ENCODE results near the gene DHRS3. TPM values are rescaled to one million over a fixed set of nuclear protein-coding genes. Genes with fewer than 3 reads are reported as not detected.
A peak's percentile ranks its signal among the peaks of the same experiment; 100 is the strongest.

The DHRS3 gene
- polyA plus RNA-seq, 10 donors = 11.8 to 25.6 (median 17.0) TPM

DNA sequence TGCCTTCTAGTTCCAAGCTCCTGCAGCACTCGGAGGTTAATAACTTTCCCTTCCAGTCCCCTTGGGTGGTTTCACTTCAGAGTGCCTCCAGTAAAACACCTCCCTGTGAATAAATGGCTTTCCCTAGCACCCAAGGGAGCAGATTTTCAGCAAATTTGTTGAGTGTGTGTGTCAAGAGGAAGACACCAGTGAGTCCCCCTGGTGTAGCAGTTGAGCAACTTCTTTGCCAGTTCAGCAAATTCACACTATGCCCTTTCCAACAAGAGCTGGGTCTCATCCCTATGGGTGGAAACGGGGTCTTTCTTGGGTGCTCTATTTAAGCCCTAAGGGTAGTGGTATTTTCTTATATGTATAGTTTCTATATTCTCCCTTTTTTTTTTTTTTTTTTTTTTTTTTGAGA, 25.1 kb upstream of the DHRS3 start:
- no peak for DNase-seq

DNA sequence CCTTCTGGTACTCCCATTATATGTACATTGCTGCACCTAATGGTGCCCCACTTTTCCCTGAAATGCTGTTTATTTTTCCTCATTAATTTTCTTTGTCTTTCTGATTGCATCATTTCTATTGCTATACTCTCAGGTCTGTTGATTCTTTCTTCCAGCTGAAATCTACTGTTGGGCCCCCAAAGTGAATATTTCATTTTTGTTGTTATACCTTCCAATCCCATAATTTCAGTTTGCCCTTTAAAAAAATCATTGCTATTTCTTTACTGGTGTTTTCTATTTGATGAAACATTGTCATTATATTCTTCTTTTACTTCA, 22.9 kb upstream of the DHRS3 start:
- no peak for DNase-seq

- no peak for DNase-seq
Measured at GRCh38 chr1:12640237-12640957, 22.4 kb upstream of the DHRS3 start.

- DNase-seq = no peak
Measured at GRCh38 chr1:12637693-12638092, 19.7 kb upstream of the DHRS3 start.

GRCh38 chr1:12636098-12636950, 18.3 kb upstream of the DHRS3 start:
- peak in 1 of 3 donors; percentile 70 for DNase-seq

DNA sequence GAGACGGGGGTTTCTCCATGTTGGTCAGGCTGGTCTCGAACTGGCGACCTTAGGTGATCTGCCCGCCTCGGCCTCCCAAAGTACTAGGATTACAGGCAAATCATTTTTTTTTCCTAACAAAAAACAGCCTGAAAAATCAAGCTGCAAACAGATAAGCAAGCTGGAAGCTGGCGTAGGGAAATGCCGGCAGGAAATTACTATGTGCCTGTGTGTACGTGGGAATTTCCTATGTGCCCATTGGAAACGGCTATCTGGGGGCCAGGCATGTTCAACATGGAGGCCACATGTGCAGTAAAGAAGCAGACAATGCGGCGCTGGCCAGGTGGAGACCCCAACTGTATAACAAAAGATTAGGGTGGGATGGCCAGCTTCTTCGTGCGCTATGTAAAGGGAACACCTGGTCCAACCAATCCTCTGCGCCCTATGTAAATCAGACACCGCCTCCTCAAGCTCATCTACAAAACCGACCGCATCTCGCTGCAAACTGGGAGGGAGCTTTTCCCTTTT, 16.7 kb upstream of the DHRS3 start:
- DNase-seq = no peak

DNA sequence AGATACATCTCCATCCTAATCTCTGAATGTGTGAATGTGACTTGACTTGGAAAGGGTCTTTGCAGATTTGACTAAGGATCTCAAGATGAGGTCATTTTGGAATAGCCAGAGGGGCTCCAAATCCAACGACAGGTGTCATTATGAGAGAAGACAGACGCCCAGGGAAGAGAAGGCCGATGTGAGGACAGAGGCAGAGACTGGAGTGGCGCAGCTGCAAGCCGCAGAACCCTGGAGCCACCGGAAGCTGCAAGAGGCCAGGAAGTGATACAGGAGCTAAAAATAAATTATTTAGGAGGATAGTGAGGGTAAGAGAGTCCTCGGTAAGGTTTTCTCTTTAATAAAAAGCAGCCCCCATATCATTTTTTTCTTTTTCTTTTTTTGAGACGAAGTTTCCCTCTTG, 16.1 kb upstream of the DHRS3 start:
- no peak for DNase-seq

DNA sequence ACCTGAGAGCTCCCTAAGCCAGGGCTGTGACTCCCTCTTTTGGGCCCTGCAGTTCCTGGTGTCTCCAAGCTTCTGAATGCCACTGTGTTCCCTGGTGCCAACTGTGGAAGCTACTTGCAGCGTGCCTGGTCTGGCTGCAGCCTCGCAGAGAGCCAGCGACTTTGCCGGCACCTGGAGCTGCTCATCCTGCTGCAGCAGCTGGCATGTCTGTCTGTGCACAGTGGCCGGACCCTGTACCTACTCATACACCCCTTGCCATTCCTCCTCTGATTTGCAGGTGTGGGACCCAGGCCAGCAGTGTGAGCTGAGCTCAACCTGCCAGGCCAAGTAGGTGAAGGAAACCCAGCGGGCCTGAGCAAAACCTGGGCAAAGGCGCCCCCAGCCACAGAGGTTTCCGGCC, 13.6 kb upstream of the DHRS3 start:
- DNase-seq = no peak

GRCh38 chr1:12630946-12631530, 13.0 kb upstream of the DHRS3 start:
- DNase-seq = no peak

- no peak for DNase-seq
Measured at GRCh38 chr1:12629985-12630760, 12.2 kb upstream of the DHRS3 start.

DNA sequence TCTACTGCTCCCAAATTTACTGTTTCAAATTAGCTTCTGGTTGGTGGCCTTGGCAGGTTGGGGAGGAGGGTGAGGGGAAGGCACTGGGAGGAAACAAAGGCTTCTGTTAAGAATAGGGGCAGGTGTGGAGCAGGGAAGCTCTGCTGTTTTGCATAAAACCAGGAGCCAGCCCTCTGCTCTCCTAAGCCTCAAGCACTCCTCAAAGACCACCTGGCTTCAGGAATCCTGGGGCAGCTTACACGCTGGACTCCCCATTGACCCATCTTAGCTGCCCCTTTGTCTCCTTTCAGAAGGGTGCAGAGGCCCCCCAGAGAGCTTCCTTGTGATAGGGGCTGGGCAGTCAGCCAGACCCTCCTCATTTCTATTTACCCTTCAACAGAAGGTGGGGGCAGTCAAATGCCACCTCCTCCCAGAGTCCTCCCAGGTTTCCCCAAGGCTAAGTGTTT, 11.5 kb upstream of the DHRS3 start:
- no peak for DNase-seq

DNA sequence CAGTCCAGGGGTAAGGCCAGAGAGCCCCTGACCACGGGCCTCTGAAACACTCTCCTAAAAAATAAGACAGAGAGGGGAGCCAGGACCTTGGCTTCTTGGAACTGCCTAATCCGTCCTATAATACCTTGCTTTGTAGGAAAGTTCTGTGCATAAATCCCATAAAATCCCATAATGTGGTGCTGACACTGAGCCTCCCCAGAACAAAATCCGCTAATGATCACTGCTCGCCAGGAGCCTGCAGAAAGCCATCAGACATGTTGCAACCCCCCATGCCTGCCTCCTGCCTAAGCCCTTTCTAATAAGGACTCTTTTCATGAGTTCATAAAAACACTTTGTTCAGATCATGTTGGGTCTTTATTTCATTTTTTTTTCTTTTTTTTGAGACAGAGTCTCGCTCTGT, 9.3 kb upstream of the DHRS3 start:
- DNase-seq = no peak

- no peak for DNase-seq
Measured at GRCh38 chr1:12626888-12627287, 8.9 kb upstream of the DHRS3 start.

DNA sequence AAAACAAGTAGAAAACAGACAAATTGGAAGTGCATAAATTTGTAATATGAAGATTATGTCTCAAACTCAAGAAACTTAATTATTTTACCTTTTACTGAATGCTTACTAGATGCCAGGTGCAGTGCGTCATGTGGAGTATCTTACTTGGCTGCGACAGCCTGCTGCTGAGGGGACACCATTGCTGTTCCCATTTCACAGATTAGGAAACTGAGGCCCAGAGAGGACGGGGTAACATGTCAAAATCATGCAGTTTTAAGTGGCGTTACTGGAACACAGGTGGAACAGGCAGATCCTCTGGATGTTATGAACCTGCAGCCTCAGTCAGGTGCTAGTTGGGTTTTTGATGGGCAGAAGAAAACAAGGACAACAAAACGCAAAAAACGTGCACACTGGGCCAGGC, 7.3 kb upstream of the DHRS3 start:
- no peak for DNase-seq

- DNase-seq = no peak
Measured at GRCh38 chr1:12622506-12622905, 4.5 kb upstream of the DHRS3 start.

DNA sequence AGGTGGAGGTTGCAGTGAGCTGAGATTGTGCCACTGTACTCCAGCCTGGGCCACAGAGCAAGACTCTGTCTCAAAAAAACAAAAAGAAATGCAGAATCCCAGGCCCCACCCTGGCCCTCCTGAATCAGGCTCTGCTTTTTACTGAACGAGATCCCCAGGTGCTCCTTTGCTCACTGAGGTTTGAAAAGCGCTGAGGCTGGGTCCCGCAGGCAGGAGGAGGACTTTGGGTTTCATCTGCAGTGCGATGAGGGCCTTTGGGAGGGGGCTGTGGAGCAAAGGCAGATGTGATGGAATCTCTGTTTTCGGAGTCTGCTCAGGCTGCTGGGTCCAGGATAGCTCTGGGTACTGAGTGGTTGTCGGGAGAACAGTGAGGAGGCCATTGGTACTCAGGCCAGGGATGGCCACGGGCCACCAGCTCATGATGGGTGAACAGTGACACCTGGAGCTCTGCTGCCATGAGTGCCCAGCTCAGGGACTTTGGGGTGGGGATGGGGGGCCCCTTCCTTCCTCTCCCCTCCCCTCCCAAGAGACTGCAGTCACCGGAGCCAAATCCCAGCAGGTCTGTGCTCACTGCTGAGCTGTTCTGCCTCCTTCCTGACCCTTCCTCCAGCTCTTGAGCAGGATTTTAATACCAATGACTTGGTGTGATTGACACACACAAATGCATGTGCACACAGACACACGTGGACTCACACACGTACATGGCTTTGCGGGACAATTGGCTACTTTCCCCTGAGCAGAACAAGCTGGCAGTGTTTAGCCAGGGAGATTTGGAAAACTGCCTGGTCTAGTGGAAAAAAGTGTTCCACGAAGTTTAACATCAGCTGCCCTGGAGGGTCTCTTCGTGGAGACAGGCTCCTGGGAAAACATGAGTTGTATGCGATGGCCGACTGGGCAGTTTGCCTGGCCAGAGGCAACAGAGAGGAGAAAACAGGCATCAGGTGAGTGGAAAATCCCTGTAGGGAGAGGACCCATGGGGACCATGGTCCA, 3.6 kb upstream of the DHRS3 start:
- DNase-seq = peak; percentile 28 to 71 (median 49)

DNA sequence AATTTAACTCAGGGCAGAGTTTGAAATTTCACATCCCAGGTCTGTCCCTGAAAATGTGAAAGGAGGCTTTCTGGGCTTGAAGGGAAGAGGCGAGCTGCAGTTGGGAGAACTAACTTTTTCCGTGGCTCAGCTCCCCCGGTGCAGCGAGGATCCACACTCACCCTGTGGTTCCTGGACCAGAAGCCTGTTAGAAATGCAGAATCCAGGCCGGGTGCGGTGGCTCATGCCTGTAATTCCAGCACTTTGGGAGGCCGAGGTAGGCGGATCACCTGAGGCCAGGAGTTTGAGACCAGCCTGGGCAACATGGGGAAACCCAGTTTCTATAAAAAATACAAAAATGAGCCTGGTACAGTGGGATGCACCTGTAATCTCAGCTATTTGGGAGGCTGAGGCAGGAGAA, 2.9 kb upstream of the DHRS3 start:
- no peak for DNase-seq

DNA sequence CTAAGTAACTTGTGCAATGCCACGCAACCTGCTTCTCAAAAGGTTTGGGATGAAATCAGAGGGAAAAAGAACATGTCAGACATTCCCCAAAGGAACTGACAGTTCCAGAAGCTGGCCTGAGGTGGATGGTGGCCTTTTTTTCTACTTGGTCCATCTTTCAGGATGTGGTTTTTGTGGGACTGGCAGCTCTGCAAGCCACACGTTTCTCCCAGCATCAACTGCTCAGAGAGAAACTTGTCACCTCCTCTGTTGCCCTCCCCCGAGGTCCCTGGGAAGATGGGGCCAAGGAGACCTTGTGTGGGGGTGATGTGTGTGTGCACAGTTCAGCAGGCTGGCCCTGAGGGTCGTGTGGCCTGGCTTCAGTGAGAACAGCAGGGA, 2.5 kb upstream of the DHRS3 start:
- DNase-seq = no peak

DNA sequence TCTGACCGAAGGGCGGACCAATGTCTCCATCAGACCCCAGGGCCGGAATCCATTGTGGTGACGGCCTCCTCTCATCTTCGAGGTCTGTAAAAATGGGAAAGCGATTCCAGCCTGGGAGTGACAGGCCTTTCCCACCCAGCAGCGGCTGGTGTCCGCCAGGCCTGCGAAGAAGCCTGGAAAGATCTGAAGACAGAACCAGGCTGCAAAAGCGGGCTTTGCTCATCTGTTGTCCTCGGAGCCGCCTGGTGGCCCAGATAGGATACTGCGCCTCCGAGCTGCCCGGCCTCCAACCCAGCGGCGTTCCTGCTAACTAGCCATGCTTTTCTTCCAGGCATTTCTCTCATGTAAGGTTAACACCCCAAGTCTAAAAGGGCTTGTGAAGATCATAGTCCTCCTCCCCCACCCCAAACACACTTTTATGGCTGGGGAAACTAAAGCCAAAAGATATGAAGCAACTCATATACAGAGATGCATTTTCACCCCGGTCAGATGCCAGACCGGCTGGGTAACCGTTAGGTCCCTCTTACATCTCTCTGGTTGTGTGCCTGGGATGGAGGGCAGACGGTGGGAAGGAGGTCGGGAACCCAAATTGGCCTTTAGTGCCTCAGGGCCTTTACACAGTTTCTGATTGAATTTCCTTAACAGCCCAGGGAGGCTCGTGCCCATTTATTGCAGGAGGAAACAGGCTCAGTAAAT, 1.9 kb upstream of the DHRS3 start:
- DNase-seq = peak; percentile 87 to 94 (median 91)

Data from muscle of back (tissue), 11 donors.